ENCODE results near the gene GALNT11. TPM values are rescaled to one million over a fixed set of nuclear protein-coding genes. Genes with fewer than 3 reads are reported as not detected.

The GALNT11 gene
- total RNA-seq, 1 donor from 2014 or later, result 146 TPM

DNA sequence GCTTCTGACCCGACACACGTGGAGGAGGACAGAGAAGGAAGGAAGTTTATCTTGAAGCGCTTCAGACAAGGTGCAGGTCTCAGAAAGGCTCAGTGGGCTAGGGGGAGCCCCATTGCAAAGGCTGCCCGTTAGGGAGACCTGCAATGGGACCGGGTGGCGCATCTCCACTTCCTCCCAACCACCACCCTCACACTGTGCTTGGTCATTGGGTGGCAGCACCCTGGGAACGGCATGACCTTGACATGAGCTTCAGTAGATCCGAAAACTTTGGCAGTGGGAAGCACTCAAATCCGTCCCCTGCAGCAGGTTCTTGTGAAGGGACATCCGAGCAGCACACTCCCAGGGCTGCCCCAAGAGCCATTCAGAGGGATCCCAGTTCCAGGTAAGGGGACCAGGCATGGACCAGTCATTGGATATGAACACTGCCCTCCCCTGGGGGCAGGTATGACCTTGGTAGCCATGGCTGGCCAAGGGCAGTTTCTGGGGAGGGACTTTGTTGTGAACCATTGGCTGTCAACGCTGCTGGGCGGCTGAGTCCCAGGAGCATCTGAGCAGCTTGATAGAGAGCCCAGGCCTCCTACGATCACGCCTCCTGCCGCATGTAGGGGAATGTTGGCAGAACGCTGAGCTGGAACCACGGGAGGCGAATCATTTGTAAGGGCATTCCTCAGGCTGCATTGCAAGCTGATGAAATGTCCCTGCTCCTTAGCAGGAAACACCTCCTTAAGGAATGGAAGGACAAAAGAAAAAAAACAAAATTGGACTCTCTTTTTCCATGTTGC lies 37.5 kb upstream of the GALNT11 start:
- H3K27me3 ChIP-seq, result no peaks in the 10 kb centered on the region
- intact Hi-C loops (cut with DNase I), result no loop called here
- no peaks in the 10 kb centered on the region for H3K4me1 ChIP-seq
- H3K36me3 ChIP-seq, result no peaks in the 10 kb centered on the region
- no peak for DNase-seq (ENCODE audit: low spot score in 2 of 2)
- H3K4me3 ChIP-seq, result no peak overlapping the region
- TF ChIP-seq, protein P1, sequence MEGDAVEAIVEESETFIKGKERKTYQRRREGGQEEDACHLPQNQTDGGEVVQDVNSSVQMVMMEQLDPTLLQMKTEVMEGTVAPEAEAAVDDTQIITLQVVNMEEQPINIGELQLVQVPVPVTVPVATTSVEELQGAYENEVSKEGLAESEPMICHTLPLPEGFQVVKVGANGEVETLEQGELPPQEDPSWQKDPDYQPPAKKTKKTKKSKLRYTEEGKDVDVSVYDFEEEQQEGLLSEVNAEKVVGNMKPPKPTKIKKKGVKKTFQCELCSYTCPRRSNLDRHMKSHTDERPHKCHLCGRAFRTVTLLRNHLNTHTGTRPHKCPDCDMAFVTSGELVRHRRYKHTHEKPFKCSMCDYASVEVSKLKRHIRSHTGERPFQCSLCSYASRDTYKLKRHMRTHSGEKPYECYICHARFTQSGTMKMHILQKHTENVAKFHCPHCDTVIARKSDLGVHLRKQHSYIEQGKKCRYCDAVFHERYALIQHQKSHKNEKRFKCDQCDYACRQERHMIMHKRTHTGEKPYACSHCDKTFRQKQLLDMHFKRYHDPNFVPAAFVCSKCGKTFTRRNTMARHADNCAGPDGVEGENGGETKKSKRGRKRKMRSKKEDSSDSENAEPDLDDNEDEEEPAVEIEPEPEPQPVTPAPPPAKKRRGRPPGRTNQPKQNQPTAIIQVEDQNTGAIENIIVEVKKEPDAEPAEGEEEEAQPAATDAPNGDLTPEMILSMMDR (IDR thresholded peaks at IDR 0.05), result no peak
- no peaks in the 10 kb centered on the region for H3K9me3 ChIP-seq
- H3K27ac ChIP-seq, result no peak overlapping the region

DNA sequence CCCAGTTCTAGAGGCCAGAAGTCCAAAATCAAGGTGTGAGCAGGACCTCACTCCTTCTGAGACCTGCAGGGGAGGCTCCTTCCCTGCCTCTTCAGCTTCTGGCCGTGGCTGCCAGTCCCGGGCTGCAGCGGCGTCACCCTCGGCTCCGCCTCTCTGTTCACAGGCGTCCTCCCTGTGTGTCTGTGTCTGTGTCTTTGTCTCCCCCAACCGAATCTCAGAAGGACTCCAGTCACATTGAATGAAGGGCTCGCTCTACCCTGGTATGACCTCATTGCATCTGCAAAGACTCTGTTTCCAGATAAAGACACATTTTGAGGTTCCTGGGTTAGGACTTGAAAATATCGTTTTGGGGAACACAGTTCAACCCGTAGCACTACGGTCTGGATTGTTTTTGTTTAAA lies 33.1 kb upstream of the GALNT11 start:
- no peaks in the 10 kb centered on the region for H3K27me3 ChIP-seq
- peak in 1 of 2 donors; percentile 69 for DNase-seq (ENCODE audit: low spot score in 2 of 2)

DNA sequence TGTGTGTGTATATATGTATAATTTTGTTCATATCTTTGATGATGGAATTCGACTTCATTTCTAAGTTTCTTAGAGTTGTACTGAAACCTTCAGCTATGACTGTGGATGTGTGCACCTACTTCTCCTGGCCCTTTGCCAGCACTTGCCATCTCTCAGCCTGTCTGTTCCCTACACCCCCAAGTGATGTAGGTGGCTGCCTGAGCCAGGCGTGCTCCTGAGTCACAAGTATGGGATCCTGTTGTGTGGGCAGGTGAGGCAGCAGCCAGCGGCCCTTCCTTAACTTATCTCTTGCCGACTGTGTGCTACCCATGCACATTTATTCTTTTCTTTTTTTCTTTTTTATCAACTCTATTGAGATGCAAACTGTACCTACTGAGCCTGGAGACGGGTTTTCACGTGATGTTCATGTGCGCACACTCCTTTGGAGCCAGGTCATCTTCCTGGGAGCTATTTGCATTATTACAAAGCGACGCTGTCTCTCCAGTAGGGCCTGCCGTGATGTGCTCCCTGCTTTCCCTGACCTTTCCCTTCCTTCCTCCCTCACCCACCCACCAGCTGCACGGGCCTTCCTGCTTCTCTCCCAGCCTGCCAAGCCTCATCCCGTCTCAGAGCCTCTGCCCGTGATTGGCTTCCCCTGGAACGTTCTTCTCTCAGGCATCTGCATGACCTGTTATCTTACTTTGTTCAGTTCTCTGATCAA lies 31.3 kb upstream of the GALNT11 start:
- TF ChIP-seq, protein P1 (IDR thresholded peaks at IDR 0.05), result no peak
- H3K9me3 ChIP-seq, result no peaks in the 10 kb centered on the region
- H3K4me1 ChIP-seq, result no peaks in the 10 kb centered on the region
- no peak overlapping the region for H3K4me3 ChIP-seq
- H3K27ac ChIP-seq, result no peak overlapping the region
- no peak for DNase-seq (ENCODE audit: low spot score in 2 of 2)
- H3K36me3 ChIP-seq, result no peaks in the 10 kb centered on the region
- H3K27me3 ChIP-seq, result no peaks in the 10 kb centered on the region
- intact Hi-C loops (cut with DNase I), result no loop called here

More for the DNA sequence above, 33.1 kb upstream of the GALNT11 start:
- Histone ChIP-seq H3K4me1 (no peaks in the 10 kb centered on the region), H3K36me3 (no peaks in the 10 kb centered on the region), H3K27ac (no peak overlapping the region), H3K9me3 (no peaks in the 10 kb centered on the region), H3K4me3 (no peak overlapping the region)
- intact Hi-C loops (cut with DNase I), result no loop called here
- TF ChIP-seq, protein P1 (IDR thresholded peaks at IDR 0.05), result no peak

DNA sequence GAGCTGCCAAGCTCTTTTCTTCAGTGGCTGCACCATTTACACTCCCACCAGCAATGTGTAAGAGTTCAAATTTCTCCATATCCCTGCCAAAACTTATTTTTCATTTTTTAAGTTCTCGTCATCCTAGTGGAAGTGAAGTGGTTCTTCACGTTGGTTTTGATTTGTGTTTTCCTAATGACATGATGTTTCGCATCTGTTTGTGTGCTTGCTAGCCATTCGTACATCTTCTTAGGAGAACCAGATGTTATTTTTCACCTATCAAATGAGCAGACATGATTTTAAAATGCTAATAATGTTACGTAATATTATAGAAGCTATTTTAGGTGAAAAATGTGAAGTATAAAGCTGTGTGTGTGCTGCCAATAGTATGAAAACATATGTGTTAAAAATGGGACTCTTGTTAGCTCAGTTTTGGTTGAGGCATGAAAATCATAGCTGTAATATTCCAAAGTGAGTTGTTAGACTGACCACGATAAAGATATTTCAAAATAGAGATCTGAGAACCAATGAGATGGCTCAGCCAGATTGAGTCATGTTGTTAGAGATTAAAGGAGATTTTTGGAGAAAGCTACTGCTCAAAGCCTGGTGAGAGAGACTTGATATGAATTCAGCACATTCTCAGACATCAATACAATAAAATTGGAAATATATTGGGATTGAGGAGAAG lies 25.9 kb upstream of the GALNT11 start:
- Histone ChIP-seq H3K27ac (no peak overlapping the region), H3K9me3 (no peaks in the 10 kb centered on the region), H3K4me3 (no peak overlapping the region), H3K4me1 (no peaks in the 10 kb centered on the region), H3K27me3 (no peaks in the 10 kb centered on the region), H3K36me3 (no peaks in the 10 kb centered on the region)
- intact Hi-C loops (cut with DNase I), result no loop called here
- no peak for DNase-seq (ENCODE audit: low spot score in 2 of 2)
- TF ChIP-seq, protein P1 (IDR thresholded peaks at IDR 0.05), result no peak

DNA sequence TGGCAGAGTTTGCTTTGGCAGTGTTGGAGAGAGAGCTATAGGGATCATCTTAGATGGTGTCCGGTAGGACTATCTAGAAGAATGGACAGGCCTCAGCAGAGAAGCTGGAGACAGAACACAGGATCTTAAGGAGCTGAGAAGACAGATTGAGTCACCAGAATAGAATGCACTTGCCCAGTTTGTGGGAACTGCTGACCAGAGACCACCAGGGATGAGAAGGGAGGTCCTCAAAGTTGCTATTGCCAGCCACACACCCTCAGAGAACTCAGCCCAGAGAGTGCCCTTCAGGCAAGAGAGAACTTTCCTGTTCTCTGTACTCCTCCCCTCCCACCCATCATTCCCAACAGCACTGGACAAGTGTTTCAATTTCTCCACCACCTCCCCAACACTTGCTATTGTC lies 25.3 kb upstream of the GALNT11 start:
- H3K4me3 ChIP-seq, result no peak overlapping the region
- no peak overlapping the region for H3K27ac ChIP-seq
- no peaks in the 10 kb centered on the region for H3K27me3 ChIP-seq
- H3K4me1 ChIP-seq, result no peaks in the 10 kb centered on the region
- TF ChIP-seq, protein P1 (IDR thresholded peaks at IDR 0.05), result no peak
- intact Hi-C loops (cut with DNase I), result no loop called here
- H3K9me3 ChIP-seq, result no peaks in the 10 kb centered on the region
- DNase-seq (ENCODE audit: low spot score in 2 of 2), result no peak
- H3K36me3 ChIP-seq, result no peaks in the 10 kb centered on the region

Measured in ascending aorta (tissue), 2 donors.